SK-N-SH (cell line): ENCODE data around the gene ARHGEF28. TPM values are rescaled to one million over a fixed set of nuclear protein-coding genes. Genes with fewer than 3 reads are reported as not detected.

ENCODE experiments used
- CTCF ChIA-PET: fragments of 300-600, 350-600 bp; formaldehyde crosslinking; extraction: SDS; loops from one replicate; lab custom pipeline; 2021; lab: Yijun Ruan, JAX
- POLR2A ChIA-PET: fragments of 350-600 bp; sonication (Branson Sonifier 250); formaldehyde crosslinking; extraction: SDS; loops from one replicate; lab custom pipeline; 2020; ENCODE audit warnings: antibody characterized with exemption, inconsistent platforms; lab: Yijun Ruan, JAX
- DNase-seq: peaks from one replicate; pipeline ENCODE4 v3.0.0; 2012
- H2AFZ ChIP-seq: fragments of 200-600 bp; sonication (generic); 2 replicates; pipeline ENCODE4 v1.8.1; 2016; ENCODE audit warnings: antibody characterized with exemption, mild to moderate bottlenecking, low read depth
- H3F3A ChIP-seq: fragments of 200-600 bp; sonication (generic); replicated peaks from 2 replicates; pipeline ENCODE3; 2016; ENCODE audit warnings: antibody characterized with exemption, mild to moderate bottlenecking; ENCODE audit not compliant: insufficient read depth
- H3K27ac ChIP-seq, 2 experiments: fragments of 200-500 bp in 1 of 2; fragments of 200-600 bp in 1 of 2; sonication (Bioruptor generic) in 1 of 2; sonication (generic), shearing (Covaris generic) in 1 of 2; 2 replicates each; pipeline versions ENCODE4 v1.5.1 to v1.6.1; 2014 to 2016; ENCODE audit warnings: low read depth in 2 of 2, inconsistent platforms in 1 of 2, low read length in 1 of 2, mild to moderate bottlenecking in 1 of 2, mixed read lengths in 1 of 2
- H3K27me3 ChIP-seq: fragments of 200-600 bp; sonication (generic), shearing (Covaris generic); 2 replicates; pipeline ENCODE4 v1.6.1; 2016; ENCODE audit warnings: mixed run types; ENCODE audit not compliant: insufficient read depth
- H3K36me3 ChIP-seq, 2 experiments: fragments of 200-500 bp in 1 of 2; fragments of 200-600 bp in 1 of 2; sonication (Bioruptor generic) in 1 of 2; sonication (generic) in 1 of 2; replicated peaks in 1 of 2; 2 replicates each; pipeline versions ENCODE3 to v1.5.1; 2014 to 2016; ENCODE audit warnings: low read length in 1 of 2, mild to moderate bottlenecking in 1 of 2; ENCODE audit not compliant: insufficient read depth in 2 of 2, control insufficient read depth in 1 of 2
- H3K4me1 ChIP-seq, 2 experiments: fragments of 200-500 bp in 1 of 2; fragments of 200-600 bp in 1 of 2; sonication (Bioruptor generic) in 1 of 2; sonication (generic), shearing (Covaris generic) in 1 of 2; 2 replicates each; pipeline versions ENCODE4 v1.5.1 to v1.6.1; 2014 to 2016; ENCODE audit warnings: low read depth in 1 of 2, low read length in 1 of 2, mixed run types in 1 of 2; ENCODE audit not compliant: insufficient read depth in 2 of 2, control insufficient read depth in 1 of 2
- H3K4me2 ChIP-seq: fragments of 200-600 bp; sonication (generic), shearing (Covaris generic); 2 replicates; pipeline ENCODE4 v1.6.1; 2017; ENCODE audit warnings: mixed run types
- H3K4me3 ChIP-seq, 2 experiments: fragments of 200-500 bp in 1 of 2; fragments of 200-600 bp in 1 of 2; sonication (Bioruptor generic) in 1 of 2; sonication (generic), shearing (Covaris generic) in 1 of 2; 2 replicates each; pipeline versions ENCODE4 v1.5.1 to v1.8.1; 2014 to 2016; ENCODE audit warnings: low read depth in 2 of 2, inconsistent platforms in 1 of 2, low read length in 1 of 2, mild to moderate bottlenecking in 1 of 2, mixed read lengths in 1 of 2, moderate library complexity in 1 of 2
- H3K79me2 ChIP-seq: fragments of 200-600 bp; sonication (generic); 2 replicates; pipeline ENCODE4 v1.8.1; 2017; ENCODE audit warnings: mild to moderate bottlenecking; ENCODE audit not compliant: insufficient read depth
- H3K9ac ChIP-seq: fragments of 200-600 bp; sonication (generic); 2 replicates; pipeline ENCODE4 v1.6.1; 2017; ENCODE audit warnings: mixed run types
- H3K9me2 ChIP-seq: fragments of 200-600 bp; sonication (generic); 2 replicates; pipeline ENCODE4 v1.6.1; 2017; ENCODE audit warnings: mixed run types
- H3K9me3 ChIP-seq: fragments of 200-600 bp; sonication (generic); 2 replicates; pipeline ENCODE4 v1.6.1; 2017; ENCODE audit warnings: mixed run types, mild to moderate bottlenecking, moderate library complexity
- H4K20me1 ChIP-seq: fragments of 200-600 bp; sonication (generic); 2 replicates; pipeline ENCODE4 v1.6.1; 2017; ENCODE audit warnings: mild to moderate bottlenecking, mixed run types; ENCODE audit not compliant: insufficient read depth
- CHD2 ChIP-seq: fragments of 150-350 bp; IDR thresholded peaks from 2 replicates; pipeline ENCODE4 v1.6.1; 2018; ENCODE audit warnings: low read length; ENCODE audit not compliant: partially characterized antibody
- ELF1 ChIP-seq: IDR thresholded peaks from 2 replicates; pipeline ENCODE4 v1.4.0; 2012
- FOSL2 ChIP-seq: IDR thresholded peaks from 2 replicates; pipeline ENCODE4 v1.4.0; 2012; ENCODE audit warnings: low read depth, mild to moderate bottlenecking, moderate library complexity, borderline replicate concordance
- FOXJ3 ChIP-seq: sonication (generic); formaldehyde crosslinking; IDR thresholded peaks from 2 replicates; pipeline ENCODE4 v1.5.1; 2020; ENCODE audit warnings: mild to moderate bottlenecking, missing genetic modification reagents
- GABPA ChIP-seq: IDR thresholded peaks from 2 replicates; pipeline ENCODE4 v1.4.0; 2012; ENCODE audit warnings: low read depth, mild to moderate bottlenecking
- MXI1 ChIP-seq: IDR thresholded peaks from 2 replicates; pipeline ENCODE4 v1.6.1; 2012; ENCODE audit warnings: mild to moderate bottlenecking, low read depth, low read length, improper control_type of control experiment
- NRF1 ChIP-seq: IDR thresholded peaks from 2 replicates; pipeline ENCODE4 v1.6.1; 2012; ENCODE audit warnings: low read depth, mild to moderate bottlenecking, low read length
- RCOR1 ChIP-seq: fragments of 150-350 bp; IDR thresholded peaks from 2 replicates; pipeline ENCODE4 v1.6.1; 2017; ENCODE audit warnings: antibody characterized with exemption, low read length
- RXRA ChIP-seq: IDR thresholded peaks from 2 replicates; pipeline ENCODE4 v1.4.0; 2012; ENCODE audit warnings: low read depth, mild to moderate bottlenecking, borderline replicate concordance
- SMC3 ChIP-seq: IDR thresholded peaks from 2 replicates; pipeline ENCODE4 v1.6.1; 2012; ENCODE audit warnings: low read depth, low read length, improper control_type of control experiment
- USF2 ChIP-seq: fragments of 150-350 bp; IDR thresholded peaks from 2 replicates; pipeline ENCODE4 v1.6.1; 2017; ENCODE audit warnings: antibody characterized with exemption, low read length, low read depth, borderline replicate concordance
- WGBS: methylation state at CpG from one replicate; pipeline ENCODE4 v1.1.6; 2017; ENCODE audit warnings: low lambda C conversion rate; 5-methylcytosine and 5-hydroxymethylcytosine counted together
- polyA plus RNA-seq, 3 experiments: library from polyadenylated mRNA; depleted of rRNA; stranded (reverse); fragments of >200 nt; gene quantifications; 2 replicates each; pipeline ENCODE4 v1.2.3, GENCODE V29; 2012
- TF ChIP-seq, protein P1 (sequence below): IDR thresholded peaks from 2 replicates; pipeline ENCODE4; 2012

ARHGEF28 gene
- polyA plus RNA-seq, 1 of the 3 experiments (the other 2 are of a cell fraction), result 4.2 TPM

DNA sequence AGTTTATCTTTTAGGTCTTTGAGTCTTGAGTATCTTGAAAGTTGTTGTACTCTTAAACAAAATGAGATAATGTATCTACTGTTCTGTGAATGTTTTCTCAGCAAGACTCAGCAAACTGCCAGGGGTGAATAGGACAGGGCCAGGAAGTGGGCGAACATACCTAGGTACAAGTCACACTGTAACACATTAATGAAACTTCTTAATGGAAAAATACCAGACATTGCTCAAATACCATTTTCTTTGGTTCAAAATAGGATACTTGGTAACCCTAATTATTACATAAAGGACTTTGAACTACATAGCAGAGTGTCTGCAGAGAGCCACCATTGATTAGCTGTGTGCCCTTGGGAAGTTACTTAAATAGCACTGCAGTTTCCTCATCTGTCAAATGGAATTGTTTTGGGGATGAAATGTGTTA lies 197.5 kb downstream of the ARHGEF28 start:
- no peak overlapping the region for H2AFZ ChIP-seq
- H3K79me2 ChIP-seq, result no peaks in the 10 kb centered on the region
- no peak overlapping the region for H3K4me2 ChIP-seq
- WGBS, result 81% methylated on average over 1 of the region's 1 CpG
- no peaks in the 10 kb centered on the region for H3K27me3 ChIP-seq
- no peak for DNase-seq
- CTCF ChIA-PET, result interaction anchor here (1.1 to 1.3 kb wide), 2 partner anchors 21 to 31 kb away, joined by 3 to 4 read pairs; no protein-coding TSS in a partner anchor
- H3K4me1 ChIP-seq, result peaks cover 0 to 25% of the 10 kb centered on the region in 2 experiments; a peak in 1 of 4 replicates
- POLR2A ChIA-PET, result no interaction called here
- H3K9me2 ChIP-seq, result no peaks in the 10 kb centered on the region
- H3K27ac ChIP-seq, result peak overlapping the region in 1 of 2 experiments; percentile 31; a peak in 1 of 4 replicates
- no peak overlapping the region for H3K9ac ChIP-seq
- no peak overlapping the region for H3K4me3 ChIP-seq
- H3K9me3 ChIP-seq, result no peaks in the 10 kb centered on the region
- no peaks in the 10 kb centered on the region for H4K20me1 ChIP-seq
- H3F3A ChIP-seq, result peaks cover 5% of the 10 kb centered on the region
- TF ChIP-seq NRF1 (no peak), MXI1 (no peak), SMC3 (no peak), CHD2 (no peak), FOXJ3 (no peak), ELF1 (no peak)
- TF ChIP-seq, protein P1, sequence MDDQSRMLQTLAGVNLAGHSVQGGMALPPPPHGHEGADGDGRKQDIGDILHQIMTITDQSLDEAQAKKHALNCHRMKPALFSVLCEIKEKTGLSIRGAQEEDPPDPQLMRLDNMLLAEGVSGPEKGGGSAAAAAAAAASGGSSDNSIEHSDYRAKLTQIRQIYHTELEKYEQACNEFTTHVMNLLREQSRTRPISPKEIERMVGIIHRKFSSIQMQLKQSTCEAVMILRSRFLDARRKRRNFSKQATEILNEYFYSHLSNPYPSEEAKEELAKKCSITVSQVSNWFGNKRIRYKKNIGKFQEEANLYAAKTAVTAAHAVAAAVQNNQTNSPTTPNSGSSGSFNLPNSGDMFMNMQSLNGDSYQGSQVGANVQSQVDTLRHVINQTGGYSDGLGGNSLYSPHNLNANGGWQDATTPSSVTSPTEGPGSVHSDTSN, result no peak
- H3K36me3 ChIP-seq, result no peaks in the 10 kb centered on the region

GRCh38 chr5:73825199-73825598 lies 199.2 kb downstream of the ARHGEF28 start:
- DNase-seq, result no peak
- Histone ChIP-seq H3K4me2 (no peak overlapping the region), H3F3A (no peaks in the 10 kb centered on the region), H3K27me3 (no peaks in the 10 kb centered on the region), H4K20me1 (no peaks in the 10 kb centered on the region), H3K36me3 (no peaks in the 10 kb centered on the region), H2AFZ (no peak overlapping the region), H3K4me3 (no peak overlapping the region), H3K79me2 (no peaks in the 10 kb centered on the region), H3K9me2 (no peaks in the 10 kb centered on the region), H3K27ac (no peak overlapping the region), H3K4me1 (peaks cover 0 to 21% of the 10 kb centered on the region in 2 experiments; a peak in 1 of 4 replicates), H3K9me3 (no peaks in the 10 kb centered on the region), H3K9ac (no peak overlapping the region)
- 82% methylated on average over 7 of the region's 7 CpGs for WGBS
- ChIA-PET POLR2A (no interaction called here), CTCF (no interaction called here)
- TF ChIP-seq FOSL2 (no peak), CHD2 (no peak), USF2 (no peak), RCOR1 (no peak), SMC3 (no peak), RXRA (no peak), GABPA (no peak)
- TF ChIP-seq, protein P1, result no peak
